GM18951 (cell line): Measurements from ENCODE around the gene ZKSCAN8.
A peak's percentile ranks its signal among the peaks of the same experiment; 100 is the strongest.
"Not testable (repeated sequence)": the region's sequence is repeated elsewhere in the genome, so short reads cannot be mapped to it uniquely, and the experiment has no call there.

Experiments
- POLR2A ChIP-seq: IDR thresholded peaks from 4 replicates; pipeline ENCODE4 v1.6.1; 2011; ENCODE audit warnings: mild to moderate bottlenecking; ENCODE audit not compliant: insufficient read length, insufficient read depth; ENCODE audit errors: extremely low read depth
- in situ Hi-C: fragments of 300-500 bp; cut with MboI; formaldehyde crosslinking; loops from one replicate; pipeline ENCODE4 v1.12.0; 2022; ENCODE audit warnings: low sequenced_read_pairs, mixed read lengths, inconsistent platforms; ENCODE audit not compliant: unreplicated experiment

Gene ZKSCAN8

DNA sequence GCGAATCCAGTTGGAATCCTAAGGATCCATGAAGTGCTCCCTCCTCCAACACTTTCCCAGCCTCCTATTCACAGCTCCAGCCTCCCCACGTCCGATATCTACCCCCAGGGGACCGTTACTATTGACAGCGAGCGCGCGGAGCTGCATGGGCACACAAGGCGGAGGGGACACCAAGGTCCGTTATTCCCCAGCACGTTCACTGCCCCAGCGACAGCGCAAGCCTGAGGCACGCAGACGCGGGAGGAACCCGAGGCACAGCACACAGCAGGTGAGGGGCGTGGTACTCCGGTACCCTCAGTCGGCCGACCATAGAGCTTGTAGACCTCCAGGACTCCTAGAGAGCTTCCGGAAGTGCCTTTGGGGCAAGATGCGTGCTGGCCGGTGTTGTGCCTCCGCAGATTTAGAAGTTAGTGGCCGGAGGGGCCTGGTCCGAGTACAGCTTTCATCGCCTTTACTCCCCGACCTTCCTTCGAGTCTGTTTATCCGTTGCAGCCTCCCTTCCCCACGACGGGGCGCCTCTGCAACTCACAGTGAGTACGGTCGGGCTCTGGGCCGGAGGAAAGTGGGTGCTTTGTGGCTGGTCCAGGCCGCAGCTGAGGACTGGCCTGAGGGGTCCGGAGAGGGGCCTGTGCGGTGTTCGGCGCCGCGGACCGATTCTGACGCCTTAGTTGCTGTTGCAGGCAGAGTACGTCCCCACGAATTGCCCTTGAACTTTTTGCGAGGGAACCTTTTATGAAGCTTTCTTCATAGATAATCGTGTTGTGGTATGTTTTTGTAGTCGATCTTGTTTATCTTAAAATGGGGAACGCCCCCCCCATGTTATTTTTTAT is at the start of gene ZKSCAN8:
Gene ZKSCAN8, plus strand, starts transcription at position 384 of the 830 bp plus-strand sequence. CDS start 6,525 bp downstream, outside the sequence.
- in situ Hi-C loops = no loop called here
- TF ChIP-seq POLR2A = peak; percentile 81

DNA sequence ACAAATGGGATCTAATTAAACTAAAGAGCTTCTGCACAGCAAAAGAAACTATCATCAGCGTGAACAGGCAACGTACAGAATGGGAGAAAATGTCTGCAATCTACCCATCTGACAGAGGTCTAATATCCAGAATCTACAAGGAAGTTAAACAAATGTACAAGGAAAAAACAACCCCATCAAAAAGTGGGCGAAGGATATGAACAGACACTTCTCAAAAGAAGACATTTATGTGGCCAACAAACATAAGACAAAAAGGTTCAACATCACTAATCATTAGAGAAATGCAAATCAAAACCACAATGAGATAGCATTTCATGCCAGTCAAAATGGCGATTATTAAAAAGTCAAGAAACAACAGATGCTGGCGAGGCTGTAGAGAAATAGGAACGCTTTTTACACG is 39.5 kb upstream of the ZKSCAN8 start:
- in situ Hi-C loops = not testable (repeated sequence)

DNA sequence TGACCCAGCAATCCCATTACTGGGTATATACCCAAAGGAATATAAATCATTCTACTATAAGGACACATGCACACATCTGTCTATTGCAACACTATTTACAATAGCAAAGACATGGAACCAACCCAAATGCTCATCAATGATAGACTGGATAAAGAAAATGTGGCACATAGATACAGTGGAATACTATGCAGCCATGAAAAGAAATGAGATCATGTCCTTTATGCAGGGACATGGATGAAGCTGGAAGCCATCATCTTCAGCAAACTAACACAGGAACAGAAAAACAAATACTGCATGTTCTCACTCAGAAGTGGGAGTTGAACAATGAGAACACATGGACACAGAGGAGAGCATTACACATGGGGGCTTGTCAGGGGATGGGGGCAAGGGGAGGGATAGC is 39.0 kb upstream of the ZKSCAN8 start:
- in situ Hi-C loops = not testable (repeated sequence)

DNA sequence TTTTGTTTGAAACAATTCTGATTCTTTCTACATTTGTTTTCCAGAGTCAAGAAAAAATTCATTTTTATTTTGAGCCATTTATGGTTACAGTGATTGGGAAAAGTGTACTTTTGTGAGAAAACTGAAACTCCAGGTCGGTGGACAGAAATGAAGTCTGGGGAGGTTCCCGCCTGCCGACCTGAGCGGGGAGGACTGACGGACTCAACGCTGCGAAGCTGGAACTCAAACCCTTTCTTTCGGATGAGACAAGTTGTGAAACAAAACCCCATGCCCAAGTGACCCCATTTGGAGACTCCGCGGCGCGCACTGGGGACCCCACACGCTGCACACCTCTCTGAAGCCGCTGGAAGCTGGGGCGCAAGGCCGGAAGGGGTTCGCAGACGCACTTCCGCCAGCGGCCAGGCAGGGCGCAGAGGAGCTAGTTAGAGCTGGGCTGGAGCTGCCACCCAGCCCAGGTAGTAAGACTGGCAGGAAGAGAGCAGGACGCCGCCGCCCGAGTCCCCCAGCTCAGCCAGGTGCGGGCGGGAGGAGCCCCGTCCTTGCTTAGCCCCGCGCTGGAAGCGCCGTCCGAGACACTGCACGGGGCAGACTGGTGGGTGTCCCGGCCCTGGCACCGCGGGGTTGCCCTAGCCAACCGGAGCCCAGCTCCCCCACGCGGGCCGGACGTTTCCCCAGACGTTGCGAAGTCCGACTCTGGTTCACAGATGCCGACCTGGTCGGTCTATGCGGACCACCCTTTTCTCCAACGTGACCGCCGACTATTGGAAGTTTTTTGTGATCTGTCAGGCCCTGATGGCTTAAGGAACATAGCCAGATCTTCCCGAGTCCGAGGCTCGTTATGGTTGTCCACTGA is 37.1 kb upstream of the ZKSCAN8 start:
- peak; percentile 95 for TF ChIP-seq POLR2A
- in situ Hi-C loops = no loop called here

DNA sequence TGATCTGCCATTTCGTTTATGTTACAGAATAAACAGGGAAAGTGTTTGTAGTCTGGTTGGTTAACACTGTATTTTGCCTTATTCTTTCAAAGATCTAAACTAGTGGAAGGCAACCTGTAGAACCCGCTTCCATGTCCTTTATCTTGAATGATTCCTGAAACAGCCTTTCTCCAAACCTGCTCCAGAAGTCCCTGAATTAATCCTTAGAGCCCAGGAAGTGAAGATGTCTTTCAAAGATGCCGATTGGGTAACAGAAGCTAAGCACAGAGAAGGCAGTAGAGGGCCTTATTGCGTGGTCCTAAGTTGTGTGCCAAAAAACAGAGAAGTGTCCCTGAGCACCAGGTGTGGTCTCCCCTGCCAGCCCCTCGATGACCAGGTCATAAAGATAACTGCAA is 36.4 kb upstream of the ZKSCAN8 start:
- no peak for TF ChIP-seq POLR2A
- in situ Hi-C loops = no loop called here

DNA sequence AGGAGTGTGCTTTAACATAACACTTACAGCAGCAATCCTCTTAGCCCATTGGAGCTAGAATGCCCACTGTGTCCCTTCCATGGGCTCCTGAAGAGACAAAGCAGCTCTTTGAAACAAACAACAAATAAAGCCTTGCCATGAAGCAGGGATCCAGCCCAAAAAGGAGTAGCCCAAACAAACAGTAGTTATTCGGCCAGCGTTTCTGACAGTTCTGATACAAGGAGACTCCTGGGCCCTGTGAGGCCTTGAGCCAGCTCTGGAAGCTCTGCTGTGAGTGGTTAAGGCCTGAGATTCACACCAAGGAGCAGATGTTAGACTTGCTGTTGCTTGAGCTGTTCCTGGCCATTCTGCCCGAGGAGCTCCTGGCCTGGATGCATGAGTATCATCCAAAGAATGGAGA is 34.2 kb upstream of the ZKSCAN8 start:
- in situ Hi-C loops = no loop called here
- no peak for TF ChIP-seq POLR2A

DNA sequence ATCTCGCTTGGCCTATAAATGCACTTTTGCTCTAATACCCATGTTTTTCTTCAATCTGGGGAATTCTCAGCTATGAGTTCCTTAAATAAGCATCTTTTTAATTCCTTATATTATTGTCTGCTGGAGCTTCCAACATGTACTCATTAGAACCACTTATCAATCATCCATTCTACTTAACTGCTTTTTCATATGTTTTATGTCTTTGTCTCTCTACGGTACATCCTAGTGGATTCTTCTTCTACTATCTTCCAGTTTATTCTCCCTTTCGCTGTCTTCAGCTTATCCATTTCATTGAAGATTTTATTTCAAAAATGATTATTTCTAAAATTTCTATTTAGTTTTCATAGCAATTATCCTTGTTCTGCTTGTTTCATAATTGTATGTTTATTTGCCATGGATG is 29.7 kb upstream of the ZKSCAN8 start:
- TF ChIP-seq POLR2A = no peak
- in situ Hi-C loops = no loop called here

DNA sequence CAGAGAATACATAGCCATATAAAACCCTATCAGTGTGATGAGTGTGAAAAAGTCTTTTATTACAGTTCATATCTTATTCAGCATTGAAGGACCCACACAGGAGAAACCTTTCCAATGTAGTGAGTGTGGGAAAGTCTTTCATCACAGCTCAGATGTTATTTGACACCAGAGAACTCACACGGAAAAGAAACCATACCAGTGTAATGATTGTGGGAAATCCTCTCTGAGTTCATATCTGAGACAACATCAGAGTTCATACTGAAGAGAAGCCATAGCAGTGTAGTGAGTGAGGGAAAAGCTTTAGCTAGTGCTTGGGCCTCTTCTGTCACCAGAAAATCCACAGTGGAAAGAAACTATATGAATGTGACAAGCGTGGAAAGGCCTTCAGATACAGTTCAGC is 25.9 kb upstream of the ZKSCAN8 start:
- in situ Hi-C loops = no loop called here
- TF ChIP-seq POLR2A = no peak

DNA sequence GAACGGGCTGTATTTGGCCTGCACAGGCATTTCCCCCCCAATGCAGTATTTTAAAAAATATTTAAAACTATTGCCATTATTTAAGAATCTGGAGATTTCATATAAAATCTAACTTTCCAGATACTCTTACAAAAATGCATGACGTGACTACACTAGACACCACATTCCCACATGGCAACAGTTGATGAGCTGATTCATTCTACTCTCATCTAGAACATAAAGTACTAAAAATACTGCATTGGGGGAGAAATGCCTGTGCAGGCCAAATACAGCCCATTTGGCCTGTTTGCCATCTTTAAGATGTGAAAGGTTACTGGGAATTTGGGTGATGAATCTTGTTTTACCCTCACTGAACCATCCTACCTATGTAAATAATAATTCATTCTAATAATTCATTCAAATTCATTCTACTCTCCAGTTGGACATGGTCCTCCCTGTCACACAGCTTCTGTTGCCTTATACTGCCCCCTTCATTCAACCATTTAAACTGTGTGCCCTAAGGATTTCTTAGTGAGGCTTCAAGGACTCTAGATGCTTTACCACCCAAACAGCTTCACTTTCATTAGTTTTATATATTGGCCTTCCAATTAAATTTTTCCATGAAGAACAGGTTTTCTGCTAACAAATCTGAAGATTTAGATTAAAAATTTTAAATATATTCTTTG is 24.2 kb upstream of the ZKSCAN8 start:
- in situ Hi-C loops = no loop called here
- TF ChIP-seq POLR2A = no peak

DNA sequence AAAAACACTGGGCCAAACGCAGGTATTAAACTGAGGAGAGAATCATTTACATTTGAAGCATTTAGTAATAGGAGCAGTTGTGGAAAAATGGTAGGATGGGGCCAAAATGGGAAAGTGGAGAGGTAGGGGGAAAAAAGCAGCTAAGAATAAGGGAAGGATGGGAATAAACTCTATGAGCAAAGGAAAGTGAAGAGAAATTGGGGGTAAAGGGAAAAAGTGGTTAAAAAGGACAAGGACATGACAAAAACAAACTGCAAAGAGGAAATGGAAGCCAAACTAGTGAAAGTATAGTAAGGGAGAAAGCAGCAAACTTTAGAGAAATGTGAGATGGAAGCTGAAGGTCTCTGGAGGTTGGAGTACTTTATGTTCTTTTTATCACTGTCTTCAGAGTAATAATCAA is 23.5 kb upstream of the ZKSCAN8 start:
- no peak for TF ChIP-seq POLR2A
- in situ Hi-C loops = no loop called here

DNA sequence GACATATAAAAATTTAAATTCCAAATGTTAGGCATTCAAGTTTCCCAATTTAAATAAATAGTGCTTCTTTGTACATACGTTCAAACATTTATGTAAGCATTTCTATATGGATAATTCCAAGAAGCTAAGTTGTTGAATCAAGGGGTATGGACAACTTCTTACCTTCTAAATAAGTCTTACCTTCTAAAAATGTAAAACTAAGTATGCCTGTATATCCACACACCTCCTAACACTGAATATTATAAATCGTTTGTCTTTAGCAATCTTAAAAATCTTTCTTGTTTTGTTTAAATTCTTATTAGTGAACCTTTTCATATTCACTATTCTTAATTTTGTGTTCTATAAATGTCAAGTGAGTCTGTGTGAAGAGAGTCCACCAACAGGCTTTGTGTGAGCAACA is 19.8 kb upstream of the ZKSCAN8 start:
- no peak for TF ChIP-seq POLR2A
- in situ Hi-C loops = no loop called here

DNA sequence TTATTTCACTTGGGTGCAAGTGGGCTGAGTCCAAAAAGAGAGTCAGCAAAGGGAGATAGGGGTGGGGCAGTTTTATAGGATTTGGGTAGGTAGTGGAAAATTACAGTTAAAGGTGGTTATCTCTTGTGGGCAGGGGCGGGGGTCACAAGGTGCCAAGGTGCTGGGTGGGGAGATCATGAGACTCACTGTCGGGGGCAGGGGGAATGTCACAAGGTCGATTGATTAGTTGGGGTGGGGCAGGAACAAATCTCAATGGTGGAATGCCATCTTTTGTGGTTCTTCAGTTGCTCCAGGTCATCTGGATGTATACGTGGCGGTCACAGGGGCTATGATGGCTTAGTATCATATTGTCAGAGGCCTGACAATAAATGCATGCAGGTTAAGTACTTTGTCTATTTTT is 19.4 kb upstream of the ZKSCAN8 start:
- in situ Hi-C loops = not testable (repeated sequence)

DNA sequence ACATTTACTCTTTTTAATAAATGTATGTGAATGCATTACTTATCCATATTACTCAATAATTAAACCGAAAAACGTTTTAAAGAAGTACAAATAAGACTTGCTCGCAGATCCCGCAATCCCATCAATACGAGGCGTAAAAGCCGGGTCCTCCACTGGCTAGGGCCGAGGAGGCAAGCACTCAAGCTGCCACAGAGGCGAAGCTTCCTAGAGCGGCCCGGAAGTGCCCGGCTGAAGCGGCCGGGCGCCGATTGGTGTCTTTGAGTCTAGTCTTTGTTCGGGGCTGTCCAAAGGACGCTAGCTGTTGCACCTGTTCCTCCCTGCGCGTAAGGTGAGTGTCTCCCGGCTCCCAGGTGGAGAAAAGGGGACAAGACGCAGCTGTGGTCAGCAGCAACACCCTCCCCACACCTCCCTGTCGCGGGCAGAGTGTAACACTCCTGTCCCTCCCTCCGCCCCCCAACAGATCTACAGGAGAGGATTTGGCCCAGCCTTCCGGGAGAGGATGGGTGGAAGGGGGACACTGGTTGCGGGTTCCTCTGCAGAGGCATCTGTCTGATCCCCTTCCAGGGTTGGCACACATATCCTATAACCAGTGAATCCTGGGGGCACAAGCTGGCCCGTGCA is 17.2 kb upstream of the ZKSCAN8 start, which contains the start of gene ZSCAN16:
Gene ZSCAN16, plus strand, starts transcription at position 260 of the 621 bp plus-strand sequence. CDS start 835 bp downstream, outside the sequence.
- in situ Hi-C loops = no loop called here
- TF ChIP-seq POLR2A = peak; percentile 74

DNA sequence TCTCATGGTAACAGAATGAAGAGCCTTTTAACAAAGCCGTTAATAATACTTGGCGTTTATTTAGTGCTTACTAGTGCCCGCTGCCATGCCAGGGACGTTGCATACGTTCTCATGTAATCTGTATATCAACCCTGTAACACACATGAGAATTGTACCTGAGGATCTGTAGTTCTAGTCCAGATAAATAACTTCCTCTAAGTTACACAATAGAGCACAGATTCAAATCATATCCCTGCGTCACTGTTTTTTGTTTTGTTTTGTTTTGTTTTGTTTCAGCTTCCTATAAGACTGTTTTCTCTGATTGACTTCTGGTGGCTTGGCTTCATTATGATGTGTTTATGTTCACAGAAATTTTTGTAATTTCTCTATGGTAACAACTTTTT is 16.7 kb upstream of the ZKSCAN8 start:
- in situ Hi-C loops = no loop called here
- no peak for TF ChIP-seq POLR2A
